GM23338 (cell line): ENCODE measurements around the gene DEXI. TPM values are rescaled to one million over a fixed set of nuclear protein-coding genes. Genes with fewer than 3 reads are reported as not detected.

Experiments
- ATAC-seq: fragments of 200-7000 bp; cut with Tn5 transposase; 3 replicates; pipeline ENCODE4 v1.9.1; 2020
- DNase-seq: peaks from one replicate; pipeline ENCODE4 v3.0.0-alpha.2; 2015; ENCODE audit warnings: low spot score
- H2AFZ ChIP-seq: fragments of 200-600 bp; sonication (generic); 2 replicates; pipeline ENCODE4 v1.8.0; 2016; ENCODE audit warnings: antibody characterized with exemption, mild to moderate bottlenecking, moderate library complexity
- H3F3A ChIP-seq: fragments of 200-600 bp; sonication (generic); replicated peaks from 2 replicates; pipeline ENCODE4 v1.8.0; 2017; ENCODE audit warnings: antibody characterized with exemption, mixed run types, low read depth
- H3K27ac ChIP-seq: fragments of 200-600 bp; sonication (generic); 2 replicates; pipeline ENCODE4 v1.6.1; 2016; ENCODE audit warnings: low read depth
- H3K27me3 ChIP-seq: fragments of 200-600 bp; sonication (generic); 2 replicates; pipeline ENCODE4 v1.8.0; 2016; ENCODE audit warnings: mild to moderate bottlenecking, mixed run types, moderate library complexity; ENCODE audit not compliant: insufficient read depth
- H3K36me3 ChIP-seq: fragments of 200-600 bp; sonication (generic); 2 replicates; pipeline ENCODE4 v1.8.0; 2016; ENCODE audit warnings: mild to moderate bottlenecking; ENCODE audit not compliant: insufficient read depth
- H3K4me1 ChIP-seq: fragments of 200-600 bp; sonication (generic); 2 replicates; pipeline ENCODE4 v1.8.0; 2016; ENCODE audit warnings: mild to moderate bottlenecking, moderate library complexity; ENCODE audit not compliant: insufficient read depth
- H3K4me2 ChIP-seq: fragments of 200-600 bp; sonication (generic); 2 replicates; pipeline ENCODE4 v1.7.1; 2017; ENCODE audit warnings: mixed run types
- H3K4me3 ChIP-seq: fragments of 200-600 bp; sonication (generic); 2 replicates; pipeline ENCODE4 v1.6.1; 2016; ENCODE audit warnings: mixed run types
- H3K79me2 ChIP-seq: fragments of 200-600 bp; sonication (generic); replicated peaks from 2 replicates; pipeline ENCODE4 v1.8.0; 2017; ENCODE audit warnings: mild to moderate bottlenecking; ENCODE audit not compliant: insufficient read depth
- H3K9me2 ChIP-seq: fragments of 200-600 bp; sonication (generic); 2 replicates; pipeline ENCODE4 v1.8.0; 2017; ENCODE audit not compliant: insufficient read depth
- H4K20me1 ChIP-seq: fragments of 200-600 bp; sonication (generic); replicated peaks from 2 replicates; pipeline ENCODE4 v1.8.0; 2017; ENCODE audit warnings: mild to moderate bottlenecking; ENCODE audit not compliant: insufficient read depth
- H3K27ac Mint-ChIP-seq: 2 replicates; pipeline ENCODE4 v1.8.0; 2020; ENCODE audit warnings: inconsistent platforms, mild to moderate bottlenecking, moderate library complexity, mixed read lengths
- H3K27me3 Mint-ChIP-seq: 3 replicates; pipeline ENCODE4 v1.8.0; 2022; ENCODE audit warnings: low read depth, mild to moderate bottlenecking, moderate library complexity, mixed read lengths, inconsistent platforms; ENCODE audit not compliant: insufficient read depth, poor library complexity
- H3K36me3 Mint-ChIP-seq: 3 replicates; pipeline ENCODE4 v1.8.0; 2021; ENCODE audit warnings: low read depth, mild to moderate bottlenecking, inconsistent platforms, moderate library complexity, mixed read lengths
- H3K4me1 Mint-ChIP-seq: 3 replicates; pipeline ENCODE4 v1.8.0; 2020; ENCODE audit warnings: mild to moderate bottlenecking, inconsistent platforms, mixed read lengths
- H3K4me3 Mint-ChIP-seq: 3 replicates; pipeline ENCODE4 v1.8.0; 2021; ENCODE audit warnings: moderate library complexity, mild to moderate bottlenecking, inconsistent platforms, mixed read lengths
- H3K9me3 Mint-ChIP-seq: 3 replicates; pipeline ENCODE4 v1.8.0; 2020; ENCODE audit warnings: moderate library complexity, mild to moderate bottlenecking, inconsistent platforms, mixed read lengths
- CTCF ChIP-seq, 2 experiments: fragments of 200-600 bp in 1 of 2; sonication (generic) in 1 of 2; conservative IDR thresholded peaks; 2 replicates each; pipeline versions ENCODE4 v1.5.1 to v1.6.1; 2016 to 2017; ENCODE audit warnings: antibody characterized with exemption in 2 of 2, low read depth in 2 of 2, mild to moderate bottlenecking in 2 of 2, moderate library complexity in 1 of 2
- ETS1 ChIP-seq: IDR thresholded peaks from 2 replicates; pipeline ENCODE4 v1.6.1; 2016; ENCODE audit warnings: antibody characterized with exemption
- EZH2phosphoT487 ChIP-seq: fragments of 200-600 bp; sonication (generic); IDR thresholded peaks from one replicate; pipeline ENCODE4 v1.8.1; 2018; ENCODE audit warnings: antibody characterized with exemption; ENCODE audit not compliant: unreplicated experiment
- JUNB ChIP-seq: IDR thresholded peaks from one replicate; pipeline ENCODE4 v1.6.1; 2016; ENCODE audit warnings: antibody characterized with exemption; ENCODE audit not compliant: unreplicated experiment
- NANOG ChIP-seq: IDR thresholded peaks from 2 replicates; pipeline ENCODE4 v1.6.1; 2016; ENCODE audit warnings: antibody characterized with exemption, borderline replicate concordance
- REST ChIP-seq: IDR thresholded peaks from one replicate; pipeline ENCODE4 v1.6.1; 2018; ENCODE audit warnings: antibody characterized with exemption; ENCODE audit not compliant: unreplicated experiment
- STAT1 ChIP-seq: IDR thresholded peaks from one replicate; pipeline ENCODE4 v1.6.1; 2016; ENCODE audit warnings: antibody characterized with exemption; ENCODE audit not compliant: unreplicated experiment
- ZNF114 ChIP-seq: fragments of 250-450 bp; sonication (Bioruptor Pico); IDR thresholded peaks from 2 replicates; pipeline ENCODE4 v1.5.0; 2020; ENCODE audit warnings: mild to moderate bottlenecking, moderate library complexity
- polyA plus RNA-seq: library from polyadenylated mRNA; unstranded; fragments of >200 nt; fragmentation: Nextera tagmentation; extraction: Ambion mirVana; gene quantifications from 2 replicates; pipeline ENCODE4 v1.2.1, GENCODE V29; 2016
- total RNA-seq: library from RNA; depleted of rRNA; stranded (reverse); fragments of >200 nt; shearing (Covaris generic); gene quantifications from 2 replicates; pipeline ENCODE4 v1.2.3, GENCODE V29; 2014

DEXI gene
- total and polyA plus RNA-seq, 2 experiments from 2014 or later: 26.5 to 58.2 TPM

GRCh38 chr16:10880594-10881452 lies 61.4 kb downstream of the DEXI start:
- Histone ChIP-seq H4K20me1 (no peaks in the 10 kb centered on the region), H3F3A (no peaks in the 10 kb centered on the region), H2AFZ (no peak overlapping the region), H3K27ac (no peak overlapping the region), H3K36me3 (no peaks in the 10 kb centered on the region), H3K4me3 (no peak overlapping the region), H3K4me2 (no peak overlapping the region), H3K4me1 (peaks cover 12% of the 10 kb centered on the region), H3K9me2 (no peaks in the 10 kb centered on the region), H3K79me2 (no peaks in the 10 kb centered on the region), H3K27me3 (peaks cover 44% of the 10 kb centered on the region)
- Mint-ChIP-seq H3K9me3 (peaks cover 8% of the 10 kb centered on the region; the same call in 1 of the 3 replicates), H3K4me1 (peaks cover 19% of the 10 kb centered on the region), H3K27ac (no peak overlapping the region), H3K36me3 (no peaks in the 10 kb centered on the region), H3K4me3 (no peak overlapping the region), H3K27me3 (peaks cover 30% of the 10 kb centered on the region)
- no peak for TF ChIP-seq JUNB
- TF ChIP-seq REST: no peak
- no peak for TF ChIP-seq NANOG
- no peak for TF ChIP-seq CTCF (conservative IDR thresholded peaks at IDR 0.05; ENCODE audit: low read depth in 2 of 2)
- no peak for TF ChIP-seq ZNF114 (CRISPR knock-in tag)
- TF ChIP-seq ETS1: no peak
- no peak for TF ChIP-seq EZH2phosphoT487
- TF ChIP-seq STAT1: no peak
- no peak for ATAC-seq
- no peak for DNase-seq
